BE2C (cell line): ENCODE data around the gene C1QL2.

ENCODE experiments used
- DNase-seq: peaks from one replicate; pipeline ENCODE4 v3.0.0-alpha.2; 2020
- H3K27me3 ChIP-seq: fragments of 250-450 bp; sonication (Bioruptor Pico); 2 replicates; pipeline ENCODE4 v1.5.1; 2020; ENCODE audit warnings: mild to moderate bottlenecking
- H3K36me3 ChIP-seq: fragments of 250-450 bp; sonication (Bioruptor Pico); 2 replicates; pipeline ENCODE4 v1.5.1; 2020; ENCODE audit warnings: mild to moderate bottlenecking
- H3K4me1 ChIP-seq: fragments of 250-450 bp; sonication (Bioruptor Pico); 2 replicates; pipeline ENCODE4 v1.5.1; 2020
- H3K4me3 ChIP-seq: 2 replicates; pipeline ENCODE4 v1.5.1; 2011; ENCODE audit warnings: low read depth, low read length
- H3K9me3 ChIP-seq: fragments of 250-450 bp; sonication (Bioruptor Pico); 2 replicates; pipeline ENCODE4 v1.5.1; 2020
- TF ChIP-seq, protein P1 (sequence below): IDR thresholded peaks from 2 replicates; pipeline ENCODE4 v1.5.1; 2012; ENCODE audit warnings: mild to moderate bottlenecking, low read depth, low read length

Gene C1QL2

GRCh38 chr2:119202610-119203310 is 44.2 kb upstream of the C1QL2 start:
- Histone ChIP-seq H3K27me3 (no peaks in the 10 kb centered on the region), H3K4me3 (no peak overlapping the region), H3K36me3 (no peaks in the 10 kb centered on the region), H3K4me1 (no peaks in the 10 kb centered on the region), H3K9me3 (no peaks in the 10 kb centered on the region)
- DNase-seq, result no peak
- TF ChIP-seq, protein P1, sequence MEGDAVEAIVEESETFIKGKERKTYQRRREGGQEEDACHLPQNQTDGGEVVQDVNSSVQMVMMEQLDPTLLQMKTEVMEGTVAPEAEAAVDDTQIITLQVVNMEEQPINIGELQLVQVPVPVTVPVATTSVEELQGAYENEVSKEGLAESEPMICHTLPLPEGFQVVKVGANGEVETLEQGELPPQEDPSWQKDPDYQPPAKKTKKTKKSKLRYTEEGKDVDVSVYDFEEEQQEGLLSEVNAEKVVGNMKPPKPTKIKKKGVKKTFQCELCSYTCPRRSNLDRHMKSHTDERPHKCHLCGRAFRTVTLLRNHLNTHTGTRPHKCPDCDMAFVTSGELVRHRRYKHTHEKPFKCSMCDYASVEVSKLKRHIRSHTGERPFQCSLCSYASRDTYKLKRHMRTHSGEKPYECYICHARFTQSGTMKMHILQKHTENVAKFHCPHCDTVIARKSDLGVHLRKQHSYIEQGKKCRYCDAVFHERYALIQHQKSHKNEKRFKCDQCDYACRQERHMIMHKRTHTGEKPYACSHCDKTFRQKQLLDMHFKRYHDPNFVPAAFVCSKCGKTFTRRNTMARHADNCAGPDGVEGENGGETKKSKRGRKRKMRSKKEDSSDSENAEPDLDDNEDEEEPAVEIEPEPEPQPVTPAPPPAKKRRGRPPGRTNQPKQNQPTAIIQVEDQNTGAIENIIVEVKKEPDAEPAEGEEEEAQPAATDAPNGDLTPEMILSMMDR, result no peak

DNA sequence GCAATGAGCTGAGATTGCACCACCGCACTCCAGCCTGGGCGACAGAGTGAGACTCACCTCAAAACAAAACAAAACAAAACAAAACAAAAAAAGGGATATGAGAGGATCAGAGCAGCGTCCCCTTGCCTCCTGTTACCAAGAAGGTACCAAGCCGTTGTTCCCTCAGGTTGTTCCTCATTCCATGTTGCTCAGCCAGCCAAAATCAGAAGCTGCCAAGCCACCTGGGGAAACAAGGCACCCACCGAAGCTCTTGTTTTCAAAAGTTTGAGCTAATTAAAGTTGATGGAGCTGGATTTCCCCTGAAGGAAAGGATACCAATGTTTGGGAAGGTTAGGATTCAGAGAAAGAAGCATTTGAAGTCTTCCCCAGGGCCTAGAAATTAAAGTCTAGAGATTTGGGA is 43.3 kb upstream of the C1QL2 start:
- TF ChIP-seq, protein P1, result no peak
- H3K4me3 ChIP-seq, result no peak overlapping the region
- no peaks in the 10 kb centered on the region for H3K9me3 ChIP-seq
- no peaks in the 10 kb centered on the region for H3K36me3 ChIP-seq
- no peaks in the 10 kb centered on the region for H3K4me1 ChIP-seq
- no peaks in the 10 kb centered on the region for H3K27me3 ChIP-seq
- no peak for DNase-seq

GRCh38 chr2:119198240-119198840 is 39.8 kb upstream of the C1QL2 start:
- Histone ChIP-seq H3K27me3 (no peaks in the 10 kb centered on the region), H3K36me3 (no peaks in the 10 kb centered on the region), H3K4me1 (no peaks in the 10 kb centered on the region), H3K4me3 (no peak overlapping the region), H3K9me3 (no peaks in the 10 kb centered on the region)
- TF ChIP-seq, protein P1, result no peak
- no peak for DNase-seq

GRCh38 chr2:119197529-119198239 is 39.1 kb upstream of the C1QL2 start:
- H3K27me3 ChIP-seq, result no peaks in the 10 kb centered on the region
- DNase-seq, result no peak
- H3K9me3 ChIP-seq, result no peaks in the 10 kb centered on the region
- TF ChIP-seq, protein P1, result no peak
- no peaks in the 10 kb centered on the region for H3K36me3 ChIP-seq
- H3K4me3 ChIP-seq, result no peak overlapping the region
- H3K4me1 ChIP-seq, result no peaks in the 10 kb centered on the region

DNA sequence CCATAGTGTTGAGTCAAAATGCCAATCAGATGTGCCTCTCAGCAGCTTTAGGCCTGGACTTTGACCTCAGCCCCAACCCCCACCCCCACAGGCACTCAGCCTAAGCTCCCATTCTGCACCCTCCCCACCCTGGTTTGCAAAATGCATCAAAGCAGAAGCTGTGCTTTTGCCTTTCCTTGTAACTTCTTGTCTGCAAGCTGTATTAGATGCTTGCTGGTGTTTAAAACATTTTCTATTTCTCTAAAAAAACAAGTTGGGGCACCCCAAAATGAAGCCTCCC is 38.5 kb upstream of the C1QL2 start:
- no peak overlapping the region for H3K4me3 ChIP-seq

More for the DNA sequence above, 38.5 kb upstream of the C1QL2 start:
- no peak for DNase-seq
- Histone ChIP-seq H3K9me3 (no peaks in the 10 kb centered on the region), H3K36me3 (no peaks in the 10 kb centered on the region), H3K27me3 (no peaks in the 10 kb centered on the region), H3K4me1 (no peaks in the 10 kb centered on the region)
- TF ChIP-seq, protein P1, result no peak
